Measurements from ENCODE around the gene MLYCD.

DNA sequence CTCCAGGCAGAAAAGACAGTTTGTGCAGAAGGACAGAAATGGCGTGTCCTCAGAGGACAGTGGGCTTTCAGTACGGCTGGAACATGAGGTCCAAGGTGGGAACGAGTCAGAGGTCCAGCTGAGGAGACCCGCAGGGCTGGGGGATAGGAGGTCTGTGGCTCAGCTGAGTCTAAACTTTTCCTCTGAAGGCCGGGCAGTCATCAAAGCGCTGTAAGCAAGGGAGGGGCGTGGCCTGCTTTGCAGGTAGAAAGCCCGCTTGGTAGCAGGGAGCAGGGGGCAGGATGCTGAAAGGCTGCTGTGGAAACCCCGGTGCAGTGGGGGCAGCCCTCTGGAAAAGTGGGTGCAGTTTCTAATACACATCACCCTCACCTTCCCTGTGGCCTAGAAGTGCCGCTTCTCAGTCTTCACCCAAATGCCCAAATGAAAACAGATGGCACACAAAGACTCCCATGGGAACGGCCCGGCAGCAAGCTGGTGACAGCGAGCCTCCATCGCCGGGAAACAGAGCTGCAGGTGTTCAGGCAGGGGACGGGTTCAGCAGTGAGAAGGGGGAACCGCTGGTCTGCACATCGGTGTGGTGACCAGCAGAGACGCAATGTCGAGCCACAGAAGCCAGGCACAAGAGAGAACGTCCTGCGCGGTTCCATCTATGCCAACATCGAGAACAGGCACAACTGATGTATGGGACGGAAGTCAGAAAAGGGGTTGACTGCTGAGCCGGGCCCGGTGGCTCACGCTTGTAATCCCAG lies 41.9 kb downstream of the MLYCD start:
- TF ChIP-seq, protein P1, sequence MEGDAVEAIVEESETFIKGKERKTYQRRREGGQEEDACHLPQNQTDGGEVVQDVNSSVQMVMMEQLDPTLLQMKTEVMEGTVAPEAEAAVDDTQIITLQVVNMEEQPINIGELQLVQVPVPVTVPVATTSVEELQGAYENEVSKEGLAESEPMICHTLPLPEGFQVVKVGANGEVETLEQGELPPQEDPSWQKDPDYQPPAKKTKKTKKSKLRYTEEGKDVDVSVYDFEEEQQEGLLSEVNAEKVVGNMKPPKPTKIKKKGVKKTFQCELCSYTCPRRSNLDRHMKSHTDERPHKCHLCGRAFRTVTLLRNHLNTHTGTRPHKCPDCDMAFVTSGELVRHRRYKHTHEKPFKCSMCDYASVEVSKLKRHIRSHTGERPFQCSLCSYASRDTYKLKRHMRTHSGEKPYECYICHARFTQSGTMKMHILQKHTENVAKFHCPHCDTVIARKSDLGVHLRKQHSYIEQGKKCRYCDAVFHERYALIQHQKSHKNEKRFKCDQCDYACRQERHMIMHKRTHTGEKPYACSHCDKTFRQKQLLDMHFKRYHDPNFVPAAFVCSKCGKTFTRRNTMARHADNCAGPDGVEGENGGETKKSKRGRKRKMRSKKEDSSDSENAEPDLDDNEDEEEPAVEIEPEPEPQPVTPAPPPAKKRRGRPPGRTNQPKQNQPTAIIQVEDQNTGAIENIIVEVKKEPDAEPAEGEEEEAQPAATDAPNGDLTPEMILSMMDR (IDR thresholded peaks at IDR 0.05; ENCODE audit: low read depth, low read length, poor library complexity, severe bottlenecking): no peak
- TF ChIP-seq EZH2phosphoT487 (IDR thresholded peaks at IDR 0.05; ENCODE audit: borderline replicate concordance, low read length): no peak

Measured in DOHH2 (cell line).